ENCODE results near the gene CALCOCO1. TPM values are rescaled to one million over a fixed set of nuclear protein-coding genes. Genes with fewer than 3 reads are reported as not detected.
A peak's percentile ranks its signal among the peaks of the same experiment; 100 is the strongest.
"Not testable (repeated sequence)": the region's sequence is repeated elsewhere in the genome, so short reads cannot be mapped to it uniquely, and the experiment has no call there.

CALCOCO1 gene
- polyA plus RNA-seq, 2 donors, result 49.7 to 72.7 TPM

DNA sequence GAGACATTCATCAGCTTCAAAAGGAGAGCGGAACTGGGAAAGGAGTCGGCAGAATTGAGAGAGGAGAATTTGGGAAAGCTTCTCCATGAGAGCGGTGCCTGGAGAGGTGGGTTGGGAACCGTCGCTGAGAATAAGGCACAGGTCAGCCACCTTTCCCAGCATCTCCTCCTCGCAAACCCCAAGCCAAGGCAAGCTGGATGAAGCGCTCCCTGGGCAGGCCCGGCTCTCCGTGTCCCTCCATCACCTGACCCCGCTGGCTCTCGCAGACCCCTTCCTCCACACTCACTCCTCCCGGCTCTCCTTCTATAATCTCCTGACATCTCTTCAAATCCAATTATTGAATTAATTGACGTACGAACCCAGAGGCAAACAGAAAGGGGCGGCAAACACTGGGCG, 32.5 kb downstream of the CALCOCO1 start:
- peaks cover 4 to 5% of the 10 kb centered on the region in 2 donors for H3K4me1 ChIP-seq (ENCODE audit: control insufficient read depth in 2 of 2, insufficient read depth in 2 of 2, low read length in 1 of 2)

GRCh38 chr12:53688134-53688533, 39.1 kb downstream of the CALCOCO1 start:
- WGBS, 2 donors, result 81 to 84% methylated on average over 4 of the region's 4 CpGs
- no peaks in the 10 kb centered on the region for H3K9me3 ChIP-seq (ENCODE audit: control insufficient read depth in 2 of 2, insufficient read depth in 1 of 2, low read depth in 1 of 2, low read length in 1 of 2)
- H3K27me3 ChIP-seq (ENCODE audit: control insufficient read depth in 1 of 2, insufficient read depth in 2 of 2, low read length in 2 of 2), result no peaks in the 10 kb centered on the region
- no peak overlapping the region for H3K27ac ChIP-seq (ENCODE audit: low read depth in 2 of 2, low read length in 1 of 2)
- H3K4me3 ChIP-seq (ENCODE audit: low read depth in 1 of 2, low read length in 2 of 2), result no peak overlapping the region
- H3K36me3 ChIP-seq (ENCODE audit: control insufficient read depth in 2 of 2, insufficient read depth in 2 of 2, low read length in 1 of 2), result no peaks in the 10 kb centered on the region
- no peaks in the 10 kb centered on the region for H3K4me1 ChIP-seq (ENCODE audit: control insufficient read depth in 2 of 2, insufficient read depth in 2 of 2, low read length in 1 of 2)

More for the DNA sequence above, 32.5 kb downstream of the CALCOCO1 start:
- no peak overlapping the region for H3K4me3 ChIP-seq (ENCODE audit: low read depth in 1 of 2, low read length in 2 of 2)
- no peak overlapping the region for H3K27ac ChIP-seq (ENCODE audit: low read depth in 2 of 2, low read length in 1 of 2)
- WGBS, 2 donors, result 56 to 59% methylated on average over 16 of the region's 16 CpGs
- H3K36me3 ChIP-seq (ENCODE audit: control insufficient read depth in 2 of 2, insufficient read depth in 2 of 2, low read length in 1 of 2), result no peaks in the 10 kb centered on the region
- peaks cover 0 to 3% of the 10 kb centered on the region in 2 donors for H3K27me3 ChIP-seq (ENCODE audit: control insufficient read depth in 1 of 2, insufficient read depth in 2 of 2, low read length in 2 of 2)
- no peaks in the 10 kb centered on the region for H3K9me3 ChIP-seq (ENCODE audit: control insufficient read depth in 2 of 2, insufficient read depth in 1 of 2, low read depth in 1 of 2, low read length in 1 of 2)

DNA sequence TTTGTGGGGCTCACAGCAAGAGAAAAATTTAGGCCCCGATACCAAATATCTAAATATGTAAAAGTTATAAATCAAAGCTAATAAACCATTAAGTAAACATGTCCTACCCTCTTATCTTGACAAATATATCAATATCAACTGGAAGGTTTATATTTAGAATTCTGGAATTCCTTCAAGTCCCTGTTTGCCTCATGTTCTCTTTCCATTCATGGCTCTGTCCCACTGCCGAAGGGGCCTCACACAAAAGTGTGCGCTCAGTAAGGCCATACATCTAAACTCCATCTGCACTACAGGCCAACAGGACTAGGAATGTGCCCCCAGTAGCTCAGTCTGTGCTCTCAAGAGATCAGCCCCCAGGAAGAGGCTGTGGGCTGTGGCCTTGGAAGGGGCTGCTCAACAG, 40.8 kb downstream of the CALCOCO1 start:
- Histone ChIP-seq H3K9me3 (ENCODE audit: control insufficient read depth in 2 of 2, insufficient read depth in 1 of 2, low read depth in 1 of 2, low read length in 1 of 2) (no peaks in the 10 kb centered on the region), H3K27me3 (ENCODE audit: control insufficient read depth in 1 of 2, insufficient read depth in 2 of 2, low read length in 2 of 2) (no peaks in the 10 kb centered on the region), H3K4me3 (ENCODE audit: low read depth in 1 of 2, low read length in 2 of 2) (no peak overlapping the region), H3K4me1 (ENCODE audit: control insufficient read depth in 2 of 2, insufficient read depth in 2 of 2, low read length in 1 of 2) (no peaks in the 10 kb centered on the region), H3K27ac (ENCODE audit: low read depth in 2 of 2, low read length in 1 of 2) (no peak overlapping the region), H3K36me3 (ENCODE audit: control insufficient read depth in 2 of 2, insufficient read depth in 2 of 2, low read length in 1 of 2) (no peaks in the 10 kb centered on the region)
- WGBS, 2 donors, result 60 to 84% methylated on average over 3 of the region's 3 CpGs

DNA sequence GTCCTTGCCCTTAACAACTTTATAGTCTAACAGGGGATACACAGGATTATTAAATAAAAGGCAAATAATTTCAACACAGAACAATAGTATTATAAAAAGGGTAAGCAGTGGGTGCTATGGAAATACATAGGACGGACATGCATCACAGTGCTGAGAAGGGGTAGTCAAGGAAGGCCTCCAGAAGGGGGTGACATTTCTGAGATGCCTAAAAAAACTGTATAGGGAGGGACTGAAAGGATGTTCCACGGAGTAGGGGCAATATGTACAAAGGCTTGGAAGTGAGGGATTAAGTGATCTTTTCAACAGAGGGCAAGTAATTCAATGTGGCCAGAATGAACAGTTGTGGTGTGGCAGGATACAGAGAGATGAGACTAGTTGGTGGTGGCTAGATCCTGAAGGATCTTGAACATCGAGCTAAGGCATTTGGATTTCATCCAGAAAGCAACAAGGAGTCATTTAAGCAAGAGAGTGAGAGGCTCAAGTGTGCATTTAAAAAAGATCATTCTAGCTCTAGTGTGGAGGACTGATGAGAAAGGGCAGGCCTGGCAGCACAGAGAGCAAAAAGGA, 42.5 kb downstream of the CALCOCO1 start:
- Histone ChIP-seq H3K9me3 (ENCODE audit: control insufficient read depth in 2 of 2, insufficient read depth in 1 of 2, low read depth in 1 of 2, low read length in 1 of 2) (no peaks in the 10 kb centered on the region), H3K27ac (ENCODE audit: low read depth in 2 of 2, low read length in 1 of 2) (no peak overlapping the region)

GRCh38 chr12:53683983-53684382, 43.3 kb downstream of the CALCOCO1 start:
- WGBS, 2 donors, result 92 to 95% methylated on average over 9 of the region's 9 CpGs
- Histone ChIP-seq H3K36me3 (ENCODE audit: control insufficient read depth in 2 of 2, insufficient read depth in 2 of 2, low read length in 1 of 2) (no peaks in the 10 kb centered on the region), H3K4me1 (ENCODE audit: control insufficient read depth in 2 of 2, insufficient read depth in 2 of 2, low read length in 1 of 2) (no peaks in the 10 kb centered on the region), H3K4me3 (ENCODE audit: low read depth in 1 of 2, low read length in 2 of 2) (no peak overlapping the region), H3K27me3 (ENCODE audit: control insufficient read depth in 1 of 2, insufficient read depth in 2 of 2, low read length in 2 of 2) (no peaks in the 10 kb centered on the region), H3K27ac (ENCODE audit: low read depth in 2 of 2, low read length in 1 of 2) (no peak overlapping the region), H3K9me3 (ENCODE audit: control insufficient read depth in 2 of 2, insufficient read depth in 1 of 2, low read depth in 1 of 2, low read length in 1 of 2) (no peaks in the 10 kb centered on the region)

More for the DNA sequence above, 42.5 kb downstream of the CALCOCO1 start:
- WGBS, 2 donors, result 75 to 82% methylated on average over 3 of the region's 3 CpGs
- Histone ChIP-seq H3K27me3 (ENCODE audit: control insufficient read depth in 1 of 2, insufficient read depth in 2 of 2, low read length in 2 of 2) (no peaks in the 10 kb centered on the region), H3K4me3 (ENCODE audit: low read depth in 1 of 2, low read length in 2 of 2) (no peak overlapping the region), H3K36me3 (ENCODE audit: control insufficient read depth in 2 of 2, insufficient read depth in 2 of 2, low read length in 1 of 2) (no peaks in the 10 kb centered on the region), H3K4me1 (ENCODE audit: control insufficient read depth in 2 of 2, insufficient read depth in 2 of 2, low read length in 1 of 2) (no peaks in the 10 kb centered on the region)

GRCh38 chr12:53683494-53683893, 43.8 kb downstream of the CALCOCO1 start:
- Histone ChIP-seq H3K27me3 (ENCODE audit: control insufficient read depth in 1 of 2, insufficient read depth in 2 of 2, low read length in 2 of 2) (no peaks in the 10 kb centered on the region), H3K4me1 (ENCODE audit: control insufficient read depth in 2 of 2, insufficient read depth in 2 of 2, low read length in 1 of 2) (no peaks in the 10 kb centered on the region), H3K4me3 (ENCODE audit: low read depth in 1 of 2, low read length in 2 of 2) (no peak overlapping the region), H3K9me3 (ENCODE audit: control insufficient read depth in 2 of 2, insufficient read depth in 1 of 2, low read depth in 1 of 2, low read length in 1 of 2) (no peaks in the 10 kb centered on the region), H3K27ac (ENCODE audit: low read depth in 2 of 2, low read length in 1 of 2) (no peak overlapping the region), H3K36me3 (ENCODE audit: control insufficient read depth in 2 of 2, insufficient read depth in 2 of 2, low read length in 1 of 2) (no peaks in the 10 kb centered on the region)
- WGBS, 2 donors, result 92 to 93% methylated on average over 2 of the region's 2 CpGs

DNA sequence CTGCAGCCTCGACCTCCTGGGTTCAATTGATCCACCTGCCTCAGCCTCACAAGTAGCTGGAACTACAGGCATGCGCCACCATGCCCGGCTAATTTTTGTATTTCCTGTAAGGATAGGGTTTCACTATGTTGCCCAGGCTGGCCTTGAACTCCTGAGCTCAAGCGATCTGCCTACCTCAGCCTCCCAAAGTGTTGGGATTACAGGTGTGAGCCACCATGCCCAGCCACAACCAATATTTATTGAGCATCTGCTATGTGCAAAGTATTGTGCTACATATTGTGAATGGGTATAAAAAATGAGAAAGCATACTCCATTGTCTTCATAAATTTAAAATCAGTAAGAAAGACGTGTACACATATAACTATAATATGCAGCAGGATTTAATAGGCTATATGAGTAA, 47.2 kb downstream of the CALCOCO1 start:
- not testable (repeated sequence) for H3K4me3 ChIP-seq (ENCODE audit: low read depth in 1 of 2, low read length in 2 of 2); H3K4me1 ChIP-seq (ENCODE audit: control insufficient read depth in 2 of 2, insufficient read depth in 2 of 2, low read length in 1 of 2); H3K9me3 ChIP-seq (ENCODE audit: control insufficient read depth in 2 of 2, insufficient read depth in 1 of 2, low read depth in 1 of 2, low read length in 1 of 2); H3K27ac ChIP-seq (ENCODE audit: low read depth in 2 of 2, low read length in 1 of 2); H3K27me3 ChIP-seq (ENCODE audit: control insufficient read depth in 1 of 2, insufficient read depth in 2 of 2, low read length in 2 of 2); H3K36me3 ChIP-seq (ENCODE audit: control insufficient read depth in 2 of 2, insufficient read depth in 2 of 2, low read length in 1 of 2)
- WGBS, 2 donors, result 91 to 94% methylated on average over 5 of the region's 5 CpGs

DNA sequence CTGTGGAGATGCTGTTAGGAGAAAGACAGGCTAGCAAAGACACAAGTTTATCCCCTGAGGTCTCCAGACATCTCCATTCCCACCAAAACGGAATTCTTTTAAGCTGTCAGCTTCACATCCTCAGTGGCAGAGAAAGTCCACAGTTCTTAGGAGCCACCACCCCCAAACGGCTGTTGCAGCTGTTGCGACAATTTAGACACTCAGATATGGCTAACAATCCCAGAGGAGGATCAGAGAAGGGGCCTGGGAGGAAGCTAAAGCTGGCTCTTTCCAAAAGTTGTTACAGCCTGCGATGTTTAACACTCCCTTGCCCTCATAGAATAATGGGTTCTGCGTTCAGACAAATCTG, 49.5 kb downstream of the CALCOCO1 start:
- Histone ChIP-seq H3K27ac (ENCODE audit: low read depth in 2 of 2, low read length in 1 of 2) (peak overlapping the region; percentile 84 to 92), H3K4me1 (ENCODE audit: control insufficient read depth in 2 of 2, insufficient read depth in 2 of 2, low read length in 1 of 2) (peaks cover 2 to 5% of the 10 kb centered on the region in 2 donors), H3K36me3 (ENCODE audit: control insufficient read depth in 2 of 2, insufficient read depth in 2 of 2, low read length in 1 of 2) (no peaks in the 10 kb centered on the region), H3K9me3 (ENCODE audit: control insufficient read depth in 2 of 2, insufficient read depth in 1 of 2, low read depth in 1 of 2, low read length in 1 of 2) (no peaks in the 10 kb centered on the region), H3K4me3 (ENCODE audit: low read depth in 1 of 2, low read length in 2 of 2) (peak overlapping the region in 1 of 2 donors; percentile 61), H3K27me3 (ENCODE audit: control insufficient read depth in 1 of 2, insufficient read depth in 2 of 2, low read length in 2 of 2) (no peaks in the 10 kb centered on the region)
- 63 to 71% methylated on average over 5 of the region's 5 CpGs for WGBS, 2 donors

DNA sequence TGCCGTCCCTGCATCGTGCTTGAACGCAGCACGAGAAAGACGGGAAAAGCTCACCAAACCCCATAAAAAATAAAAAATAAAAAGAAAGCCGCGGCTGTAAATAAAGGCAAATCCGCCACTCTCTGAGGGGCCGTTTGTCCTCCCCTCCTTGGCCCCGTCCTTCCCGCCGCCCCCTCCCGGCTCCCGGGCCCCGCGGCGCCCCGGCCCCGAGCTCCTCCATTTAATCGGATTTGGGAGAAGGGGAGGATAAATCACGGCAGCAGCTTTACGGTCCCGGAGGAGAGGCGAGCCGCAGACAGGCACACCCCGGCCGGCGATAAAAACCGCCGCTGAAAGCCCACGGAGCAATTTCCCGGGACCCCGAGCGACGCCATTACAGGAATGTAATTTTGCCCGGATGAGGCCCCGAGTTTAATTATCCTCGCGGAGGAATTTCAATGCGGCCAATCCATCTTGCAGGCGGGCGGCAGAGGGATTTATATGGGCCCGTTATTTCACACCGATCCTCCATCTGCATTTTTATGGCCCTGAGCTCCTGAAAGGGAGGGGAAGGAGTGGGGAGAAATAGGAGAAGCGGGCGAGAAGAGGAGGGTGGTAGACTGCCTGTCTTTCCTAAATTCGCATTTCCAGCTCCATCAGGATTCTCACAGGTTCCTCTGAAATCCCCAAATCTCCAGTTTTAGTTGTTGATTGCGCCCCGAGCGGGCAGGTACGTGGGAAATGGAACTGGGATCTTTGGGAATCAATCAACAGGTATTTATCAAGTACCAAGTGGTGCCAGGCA, 50.0 kb downstream of the CALCOCO1 start:
- peak overlapping the region; percentile 84 to 92 for H3K27ac ChIP-seq (ENCODE audit: low read depth in 2 of 2, low read length in 1 of 2)
- H3K4me1 ChIP-seq (ENCODE audit: control insufficient read depth in 2 of 2, insufficient read depth in 2 of 2, low read length in 1 of 2), result peaks cover 2 to 5% of the 10 kb centered on the region in 2 donors
- peak overlapping the region; percentile 33 to 61 for H3K4me3 ChIP-seq (ENCODE audit: low read depth in 1 of 2, low read length in 2 of 2)
- H3K27me3 ChIP-seq (ENCODE audit: control insufficient read depth in 1 of 2, insufficient read depth in 2 of 2, low read length in 2 of 2), result no peaks in the 10 kb centered on the region
- 10 to 14% methylated on average over 48 to 51 of the region's 51 CpGs for WGBS, 2 donors
- H3K36me3 ChIP-seq (ENCODE audit: control insufficient read depth in 2 of 2, insufficient read depth in 2 of 2, low read length in 1 of 2), result no peaks in the 10 kb centered on the region
- H3K9me3 ChIP-seq (ENCODE audit: control insufficient read depth in 2 of 2, insufficient read depth in 1 of 2, low read depth in 1 of 2, low read length in 1 of 2), result no peaks in the 10 kb centered on the region

GRCh38 chr12:53676656-53677015, 50.6 kb downstream of the CALCOCO1 start:
- H3K36me3 ChIP-seq (ENCODE audit: control insufficient read depth in 2 of 2, insufficient read depth in 2 of 2, low read length in 1 of 2), result peaks cover 0 to 1% of the 10 kb centered on the region in 2 donors
- H3K27ac ChIP-seq (ENCODE audit: low read depth in 2 of 2, low read length in 1 of 2), result peak overlapping the region; percentile 84 to 92
- H3K4me3 ChIP-seq (ENCODE audit: low read depth in 1 of 2, low read length in 2 of 2), result peak overlapping the region; percentile 33 to 61
- no peaks in the 10 kb centered on the region for H3K27me3 ChIP-seq (ENCODE audit: control insufficient read depth in 1 of 2, insufficient read depth in 2 of 2, low read length in 2 of 2)
- WGBS, 2 donors, result 5 to 6% methylated on average over 15 of the region's 15 CpGs
- H3K9me3 ChIP-seq (ENCODE audit: control insufficient read depth in 2 of 2, insufficient read depth in 1 of 2, low read depth in 1 of 2, low read length in 1 of 2), result no peaks in the 10 kb centered on the region
- peaks cover 2 to 5% of the 10 kb centered on the region in 2 donors for H3K4me1 ChIP-seq (ENCODE audit: control insufficient read depth in 2 of 2, insufficient read depth in 2 of 2, low read length in 1 of 2)

Measured in esophagus (tissue), 2 donors.